ENCODE results near the gene SYT17. TPM values are rescaled to one million over a fixed set of nuclear protein-coding genes. Genes with fewer than 3 reads are reported as not detected.

SYT17 gene
- total RNA-seq, 4 donors from 2014 or later, result 0.29 to 4.4 (median 2.2) TPM

DNA sequence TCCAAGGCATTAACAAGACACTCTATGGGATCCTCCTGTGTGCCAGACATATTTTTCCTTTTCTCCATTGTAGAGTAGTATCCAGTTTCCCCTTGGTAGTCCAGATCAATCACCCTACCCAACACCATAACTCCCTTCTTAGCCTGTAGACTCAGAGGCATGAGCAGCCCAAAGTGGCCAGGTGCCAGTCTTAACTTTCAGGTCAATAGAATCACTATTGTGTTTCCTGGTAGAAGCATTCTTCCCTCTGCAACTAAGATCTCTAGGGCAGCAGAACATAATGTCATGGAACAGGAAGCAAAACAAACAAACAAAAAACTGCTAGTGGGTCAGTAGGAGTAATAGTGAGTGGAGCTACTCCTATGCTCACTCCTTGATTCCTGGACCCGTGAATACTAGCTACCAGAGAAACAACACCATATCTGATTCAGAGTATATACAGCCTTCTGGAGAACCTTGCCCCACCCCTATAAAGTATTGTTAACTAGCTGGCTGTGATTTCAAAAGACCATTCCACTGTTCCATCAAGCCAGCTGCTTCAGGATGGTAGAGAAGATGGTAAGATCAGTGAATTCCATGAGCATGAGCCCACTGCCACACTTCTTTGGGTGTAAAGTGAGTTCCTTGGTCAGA, 106.2 kb downstream of the SYT17 start:
- DNase-seq, result no peak
- no peak overlapping the region for H3K4me3 ChIP-seq
- H3K9me3 ChIP-seq, result no peaks in the 10 kb centered on the region
- intact Hi-C loops (cut with DNase I; ENCODE audit: low total_unique reads), result no loop called here
- H3K27ac ChIP-seq, result no peak overlapping the region
- no peaks in the 10 kb centered on the region for H3K36me3 ChIP-seq
- H3K4me1 ChIP-seq, result no peaks in the 10 kb centered on the region
- no peaks in the 10 kb centered on the region for H3K27me3 ChIP-seq
- TF ChIP-seq, protein P1, sequence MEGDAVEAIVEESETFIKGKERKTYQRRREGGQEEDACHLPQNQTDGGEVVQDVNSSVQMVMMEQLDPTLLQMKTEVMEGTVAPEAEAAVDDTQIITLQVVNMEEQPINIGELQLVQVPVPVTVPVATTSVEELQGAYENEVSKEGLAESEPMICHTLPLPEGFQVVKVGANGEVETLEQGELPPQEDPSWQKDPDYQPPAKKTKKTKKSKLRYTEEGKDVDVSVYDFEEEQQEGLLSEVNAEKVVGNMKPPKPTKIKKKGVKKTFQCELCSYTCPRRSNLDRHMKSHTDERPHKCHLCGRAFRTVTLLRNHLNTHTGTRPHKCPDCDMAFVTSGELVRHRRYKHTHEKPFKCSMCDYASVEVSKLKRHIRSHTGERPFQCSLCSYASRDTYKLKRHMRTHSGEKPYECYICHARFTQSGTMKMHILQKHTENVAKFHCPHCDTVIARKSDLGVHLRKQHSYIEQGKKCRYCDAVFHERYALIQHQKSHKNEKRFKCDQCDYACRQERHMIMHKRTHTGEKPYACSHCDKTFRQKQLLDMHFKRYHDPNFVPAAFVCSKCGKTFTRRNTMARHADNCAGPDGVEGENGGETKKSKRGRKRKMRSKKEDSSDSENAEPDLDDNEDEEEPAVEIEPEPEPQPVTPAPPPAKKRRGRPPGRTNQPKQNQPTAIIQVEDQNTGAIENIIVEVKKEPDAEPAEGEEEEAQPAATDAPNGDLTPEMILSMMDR (IDR thresholded peaks at IDR 0.05), result no peak
- no peak for TF ChIP-seq POLR2A (IDR thresholded peaks at IDR 0.05)

DNA sequence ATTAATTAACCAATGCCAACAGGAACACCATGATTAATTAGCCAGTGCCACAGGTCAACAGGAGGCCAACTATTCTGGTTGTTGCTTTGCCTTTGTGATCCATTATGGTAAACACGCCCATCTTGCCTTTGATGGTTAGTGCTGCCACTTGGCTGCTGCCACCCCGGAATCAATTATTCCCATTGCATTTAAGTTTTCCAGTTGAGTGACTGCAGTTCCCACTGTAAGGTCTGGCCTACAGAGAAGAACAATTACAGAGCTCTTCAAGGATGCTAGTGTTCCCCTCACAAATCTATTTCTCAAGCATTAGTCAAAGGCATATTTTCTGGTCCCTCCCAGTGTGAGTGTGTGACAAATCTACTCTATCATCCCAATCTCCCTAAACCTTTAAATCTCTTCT, 110.4 kb downstream of the SYT17 start:
- TF ChIP-seq POLR2A (IDR thresholded peaks at IDR 0.05), result no peak
- TF ChIP-seq, protein P1 (IDR thresholded peaks at IDR 0.05), result no peak
- Histone ChIP-seq H3K36me3 (no peaks in the 10 kb centered on the region), H3K27ac (no peak overlapping the region), H3K4me3 (no peak overlapping the region), H3K4me1 (no peaks in the 10 kb centered on the region), H3K27me3 (no peaks in the 10 kb centered on the region), H3K9me3 (no peaks in the 10 kb centered on the region)
- intact Hi-C loops (cut with DNase I; ENCODE audit: low total_unique reads), result no loop called here
- DNase-seq, result no peak

DNA sequence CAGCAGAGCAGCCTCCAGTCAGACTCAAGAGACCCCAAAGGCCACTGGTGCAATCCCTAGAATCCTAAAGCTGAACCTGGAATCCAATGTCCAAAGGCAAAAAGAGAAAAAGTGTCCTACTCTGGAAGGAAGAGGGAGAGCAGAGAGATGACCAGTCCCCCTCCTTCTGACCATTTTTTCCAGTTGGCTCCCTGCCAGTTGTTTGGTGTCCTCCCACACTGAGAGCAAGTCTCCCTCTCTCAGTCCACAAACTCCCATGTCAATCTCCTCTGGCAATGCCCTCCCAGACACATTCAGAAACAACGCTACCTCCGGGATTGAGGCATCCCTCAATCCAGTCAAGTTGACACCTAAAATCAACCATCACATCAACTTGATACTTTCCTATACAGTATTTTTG, 113.2 kb downstream of the SYT17 start:
- Histone ChIP-seq H3K27ac (no peak overlapping the region), H3K4me1 (no peaks in the 10 kb centered on the region), H3K36me3 (no peaks in the 10 kb centered on the region), H3K4me3 (no peak overlapping the region), H3K27me3 (no peaks in the 10 kb centered on the region), H3K9me3 (no peaks in the 10 kb centered on the region)
- intact Hi-C loops (cut with DNase I; ENCODE audit: low total_unique reads), result no loop called here
- no peak for TF ChIP-seq POLR2A (IDR thresholded peaks at IDR 0.05)
- TF ChIP-seq, protein P1 (IDR thresholded peaks at IDR 0.05), result no peak
- no peak for DNase-seq

DNA sequence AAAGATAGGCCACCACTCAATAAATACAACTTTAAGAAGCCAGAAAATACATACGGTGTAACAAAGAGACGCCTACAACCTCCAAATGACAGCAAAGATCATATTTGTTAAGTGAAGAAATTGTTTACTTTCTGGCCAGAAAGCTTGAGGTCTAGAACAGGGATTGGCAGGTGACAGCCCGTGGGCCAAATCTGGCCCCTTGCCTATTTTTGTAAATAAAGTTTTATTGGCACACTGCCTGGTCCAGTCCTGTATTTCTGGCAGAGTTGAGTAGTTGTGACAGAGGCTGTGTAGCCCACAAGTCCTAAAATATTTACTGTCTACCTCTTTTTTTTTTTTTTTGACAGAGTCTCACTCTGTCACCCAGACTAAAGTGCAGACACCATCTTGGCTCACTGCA, 114.1 kb downstream of the SYT17 start:
- DNase-seq, result no peak
- Histone ChIP-seq H3K27me3 (no peaks in the 10 kb centered on the region), H3K4me3 (no peak overlapping the region), H3K36me3 (no peaks in the 10 kb centered on the region), H3K27ac (no peak overlapping the region), H3K9me3 (no peaks in the 10 kb centered on the region), H3K4me1 (no peaks in the 10 kb centered on the region)
- intact Hi-C loops (cut with DNase I; ENCODE audit: low total_unique reads), result no loop called here
- no peak for TF ChIP-seq POLR2A (IDR thresholded peaks at IDR 0.05)
- TF ChIP-seq, protein P1 (IDR thresholded peaks at IDR 0.05), result no peak

DNA sequence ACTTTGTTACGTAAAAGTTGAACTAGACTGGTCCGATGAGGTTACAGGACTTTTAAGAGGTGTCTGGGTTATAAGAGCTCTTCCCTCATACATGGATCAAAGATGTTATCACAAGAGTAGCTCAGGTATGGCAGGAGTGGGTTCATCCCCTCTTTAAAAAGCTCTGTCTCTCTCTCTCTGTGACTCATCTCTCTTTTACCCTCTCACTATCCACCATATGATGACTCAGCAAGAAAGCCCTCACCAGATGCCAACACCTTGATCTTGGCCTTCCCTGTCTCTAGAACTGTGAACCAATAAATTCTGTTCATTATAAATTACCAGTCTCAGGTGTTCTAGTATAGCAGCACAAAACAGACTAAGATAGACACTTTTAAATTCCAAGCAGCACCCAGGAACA, 115.6 kb downstream of the SYT17 start:
- intact Hi-C loops (cut with DNase I; ENCODE audit: low total_unique reads), result no loop called here
- no peak for TF ChIP-seq POLR2A (IDR thresholded peaks at IDR 0.05)
- TF ChIP-seq, protein P1 (IDR thresholded peaks at IDR 0.05), result no peak
- Histone ChIP-seq H3K27me3 (no peaks in the 10 kb centered on the region), H3K36me3 (no peaks in the 10 kb centered on the region), H3K9me3 (no peaks in the 10 kb centered on the region), H3K27ac (no peak overlapping the region), H3K4me1 (no peaks in the 10 kb centered on the region), H3K4me3 (no peak overlapping the region)
- DNase-seq, result no peak
